WERI-Rb-1 (cell line): ENCODE results near the gene RAD51B.

Experiments used
- DNase-seq: peaks from one replicate; pipeline ENCODE4 v3.0.0-alpha.2; 2020
- H3K27ac ChIP-seq: fragments of 250-450 bp; sonication (Bioruptor Pico); 2 replicates; pipeline ENCODE4 v1.5.1; 2020; ENCODE audit warnings: mild to moderate bottlenecking, moderate library complexity
- H3K27me3 ChIP-seq: fragments of 250-450 bp; sonication (Bioruptor Pico); 2 replicates; pipeline ENCODE4 v1.5.1; 2021; ENCODE audit warnings: mild to moderate bottlenecking, low read depth, moderate library complexity; ENCODE audit not compliant: insufficient read depth, severe bottlenecking
- H3K36me3 ChIP-seq: fragments of 250-450 bp; sonication (Bioruptor Pico); 2 replicates; pipeline ENCODE4 v1.5.1; 2020; ENCODE audit warnings: mild to moderate bottlenecking, moderate library complexity
- H3K4me3 ChIP-seq: 2 replicates; pipeline ENCODE4 v1.5.1; 2011; ENCODE audit warnings: low read depth, mild to moderate bottlenecking, control low read depth, low read length
- H3K9me3 ChIP-seq: fragments of 250-450 bp; sonication (Bioruptor Pico); 2 replicates; pipeline ENCODE4 v1.5.1; 2021; ENCODE audit warnings: mild to moderate bottlenecking, moderate library complexity; ENCODE audit not compliant: severe bottlenecking
- TF ChIP-seq, protein P1 (sequence below): IDR thresholded peaks from 2 replicates; pipeline ENCODE4 v1.5.1; 2011; ENCODE audit warnings: low read depth, mild to moderate bottlenecking, control low read depth, inconsistent platforms, low read length

RAD51B gene

DNA sequence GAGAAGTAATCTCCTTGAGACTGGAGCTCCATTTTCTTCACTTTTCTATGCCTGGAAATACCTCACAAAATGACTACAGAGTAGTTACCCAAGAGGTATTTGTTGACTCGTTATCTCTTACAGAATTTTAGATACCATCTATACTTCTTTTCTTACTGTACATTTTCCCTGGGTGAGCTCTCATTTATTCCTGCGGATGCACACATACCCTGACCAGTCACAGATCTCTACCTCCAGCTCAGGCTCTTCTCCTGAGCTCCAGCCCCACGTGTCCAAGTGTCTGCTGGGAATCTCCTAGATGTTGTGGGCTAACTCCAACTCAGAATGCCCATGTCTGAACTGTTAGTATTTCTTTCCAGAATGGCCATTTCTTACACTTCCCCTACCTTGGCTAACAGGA is 403.1 kb downstream of the RAD51B start:
- no peaks in the 10 kb centered on the region for H3K9me3 ChIP-seq
- H3K27me3 ChIP-seq = no peaks in the 10 kb centered on the region
- TF ChIP-seq, protein P1, sequence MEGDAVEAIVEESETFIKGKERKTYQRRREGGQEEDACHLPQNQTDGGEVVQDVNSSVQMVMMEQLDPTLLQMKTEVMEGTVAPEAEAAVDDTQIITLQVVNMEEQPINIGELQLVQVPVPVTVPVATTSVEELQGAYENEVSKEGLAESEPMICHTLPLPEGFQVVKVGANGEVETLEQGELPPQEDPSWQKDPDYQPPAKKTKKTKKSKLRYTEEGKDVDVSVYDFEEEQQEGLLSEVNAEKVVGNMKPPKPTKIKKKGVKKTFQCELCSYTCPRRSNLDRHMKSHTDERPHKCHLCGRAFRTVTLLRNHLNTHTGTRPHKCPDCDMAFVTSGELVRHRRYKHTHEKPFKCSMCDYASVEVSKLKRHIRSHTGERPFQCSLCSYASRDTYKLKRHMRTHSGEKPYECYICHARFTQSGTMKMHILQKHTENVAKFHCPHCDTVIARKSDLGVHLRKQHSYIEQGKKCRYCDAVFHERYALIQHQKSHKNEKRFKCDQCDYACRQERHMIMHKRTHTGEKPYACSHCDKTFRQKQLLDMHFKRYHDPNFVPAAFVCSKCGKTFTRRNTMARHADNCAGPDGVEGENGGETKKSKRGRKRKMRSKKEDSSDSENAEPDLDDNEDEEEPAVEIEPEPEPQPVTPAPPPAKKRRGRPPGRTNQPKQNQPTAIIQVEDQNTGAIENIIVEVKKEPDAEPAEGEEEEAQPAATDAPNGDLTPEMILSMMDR = no peak
- no peak for DNase-seq
- no peak overlapping the region for H3K4me3 ChIP-seq
- no peaks in the 10 kb centered on the region for H3K36me3 ChIP-seq
- no peak overlapping the region for H3K27ac ChIP-seq

DNA sequence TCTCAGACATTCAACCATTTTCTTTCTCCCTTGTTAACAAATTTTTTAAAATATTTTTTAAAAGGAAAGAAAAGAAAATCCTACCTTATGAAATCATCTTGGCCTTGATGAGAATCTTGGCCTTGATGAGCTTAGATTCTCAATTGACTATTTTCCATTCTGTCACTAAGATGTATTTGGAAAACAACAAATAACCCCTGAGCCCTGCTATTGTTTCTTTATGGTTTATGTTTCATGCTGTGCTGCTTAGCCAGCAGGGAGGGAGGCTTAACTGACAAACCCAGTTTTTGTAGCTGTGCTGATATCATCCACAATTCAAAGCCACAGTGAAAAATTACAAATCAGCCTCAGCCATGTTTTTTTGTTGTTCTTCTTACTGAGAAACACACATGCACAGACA is 404.1 kb downstream of the RAD51B start:
- Histone ChIP-seq H3K4me3 (no peak overlapping the region), H3K9me3 (no peaks in the 10 kb centered on the region), H3K27me3 (no peaks in the 10 kb centered on the region), H3K27ac (no peak overlapping the region), H3K36me3 (no peaks in the 10 kb centered on the region)
- DNase-seq = no peak
- TF ChIP-seq, protein P1 = no peak

DNA sequence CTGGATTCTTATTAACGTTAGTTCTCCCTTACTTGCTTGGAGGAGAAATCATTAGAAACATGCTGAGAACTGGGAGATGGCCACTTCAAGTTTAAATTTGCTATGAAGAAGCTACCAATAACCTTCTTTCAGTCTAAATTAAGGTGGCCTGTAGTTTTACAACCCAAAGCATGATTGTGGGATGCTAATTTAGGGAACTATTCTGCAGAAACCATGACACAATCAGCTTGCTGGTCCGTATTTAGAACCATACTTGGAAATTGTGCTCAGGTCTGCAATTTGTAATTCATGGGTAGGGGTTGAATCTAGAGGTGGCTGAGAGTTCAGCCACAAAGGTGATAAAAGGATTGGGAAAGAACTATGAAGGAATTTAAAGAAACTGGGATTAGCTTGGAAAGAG is 405.7 kb downstream of the RAD51B start:
- DNase-seq = no peak
- Histone ChIP-seq H3K36me3 (no peaks in the 10 kb centered on the region), H3K4me3 (no peak overlapping the region), H3K9me3 (no peaks in the 10 kb centered on the region), H3K27ac (no peak overlapping the region), H3K27me3 (no peaks in the 10 kb centered on the region)
- TF ChIP-seq, protein P1 = no peak

DNA sequence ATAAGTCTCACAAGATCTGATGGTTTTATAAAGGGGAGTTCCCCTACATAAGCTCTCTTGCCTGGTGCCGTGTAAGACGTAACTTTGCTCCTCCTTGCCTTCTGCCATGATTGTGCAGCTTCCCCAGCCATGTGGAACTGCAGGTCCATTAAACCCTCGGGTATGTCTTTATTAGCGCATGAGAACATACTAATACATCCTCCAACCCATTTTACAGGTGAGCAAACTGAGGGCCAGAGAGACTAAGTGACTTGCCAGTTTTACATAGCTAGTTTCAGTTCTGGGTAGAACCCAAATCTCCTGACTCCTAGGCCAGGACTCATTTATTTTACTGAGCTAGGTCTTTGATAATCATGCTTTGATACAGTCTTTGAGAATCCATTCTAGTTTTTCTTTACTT is 406.9 kb downstream of the RAD51B start:
- no peaks in the 10 kb centered on the region for H3K27me3 ChIP-seq
- H3K27ac ChIP-seq = no peak overlapping the region
- TF ChIP-seq, protein P1 = no peak
- H3K36me3 ChIP-seq = no peaks in the 10 kb centered on the region
- H3K4me3 ChIP-seq = no peak overlapping the region
- DNase-seq = no peak
- no peaks in the 10 kb centered on the region for H3K9me3 ChIP-seq

DNA sequence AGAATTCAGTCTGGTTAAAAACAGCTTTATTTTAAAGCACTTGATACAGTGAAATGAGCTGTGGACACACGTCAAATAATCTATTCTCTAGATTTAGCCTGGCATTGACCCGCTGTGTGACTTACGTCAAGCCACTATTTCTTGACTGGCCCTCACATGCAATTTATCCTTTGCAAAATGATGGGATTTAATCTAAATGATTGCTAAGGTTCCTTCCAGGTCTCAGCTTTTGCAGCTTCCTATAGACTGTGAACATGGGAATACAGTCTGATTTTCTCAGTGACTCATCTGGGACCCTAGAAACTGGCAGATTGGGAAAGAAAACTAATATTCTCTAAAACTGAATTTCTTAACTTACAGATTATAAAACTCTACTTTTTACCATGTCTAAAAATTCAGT is 409.1 kb downstream of the RAD51B start:
- DNase-seq = no peak
- no peaks in the 10 kb centered on the region for H3K27me3 ChIP-seq
- no peak overlapping the region for H3K27ac ChIP-seq
- TF ChIP-seq, protein P1 = no peak
- no peak overlapping the region for H3K4me3 ChIP-seq
- H3K36me3 ChIP-seq = no peaks in the 10 kb centered on the region
- H3K9me3 ChIP-seq = no peaks in the 10 kb centered on the region

DNA sequence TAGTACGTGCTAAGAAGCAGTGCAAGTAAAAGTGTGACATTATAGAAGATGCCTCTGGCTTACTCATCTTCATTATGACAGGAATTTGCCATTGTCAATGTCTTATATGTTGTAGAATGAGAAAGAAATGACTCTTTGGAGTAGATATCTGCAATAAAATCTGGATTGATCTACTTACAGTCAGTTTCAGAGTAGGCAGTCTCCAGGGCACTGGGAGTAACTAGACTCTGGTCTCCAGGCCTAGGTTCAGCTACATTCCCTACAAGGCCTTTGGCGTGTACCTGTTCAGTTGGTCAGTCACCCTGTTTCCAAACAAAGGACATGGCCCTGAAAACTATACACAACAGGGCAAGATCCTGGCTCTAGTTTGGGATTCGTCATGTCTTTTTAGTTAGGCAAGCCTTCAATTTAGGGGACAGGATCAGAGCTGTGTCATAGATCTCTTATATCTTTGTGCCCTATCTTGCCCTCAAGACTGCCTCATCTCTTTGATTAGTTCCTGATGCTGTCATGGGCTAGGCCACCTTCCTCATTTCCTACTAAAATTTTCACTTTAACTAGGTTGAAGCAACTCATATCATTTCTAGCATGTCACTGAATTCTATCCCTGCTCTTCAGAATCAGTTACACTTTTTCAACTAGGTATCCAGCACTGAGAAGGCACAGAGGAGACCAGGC is 410.0 kb downstream of the RAD51B start:
- Histone ChIP-seq H3K9me3 (no peaks in the 10 kb centered on the region), H3K36me3 (no peaks in the 10 kb centered on the region), H3K4me3 (no peak overlapping the region), H3K27ac (no peak overlapping the region), H3K27me3 (no peaks in the 10 kb centered on the region)
- TF ChIP-seq, protein P1 = no peak
- no peak for DNase-seq
